Transverse colon (tissue), 4 donors: ENCODE results near the gene RAB41.

Source experiments
- CTCF ChIP-seq, 5 experiments: fragments of 200-600 bp in 3 of 5; fragments of 450-650 bp in 2 of 5; sonication (generic) in 3 of 5; IDR thresholded peaks; 1 replicate in 2 of 5; 2 replicates in 3 of 5; pipeline ENCODE4 v1.5.1; 2016 to 2017; ENCODE audit warnings: antibody characterized with exemption in 5 of 5, inconsistent platforms in 3 of 5, mild to moderate bottlenecking in 2 of 5, moderate library complexity in 1 of 5
- POLR2A ChIP-seq: fragments of 450-650 bp; IDR thresholded peaks from one replicate; pipeline ENCODE4 v1.6.1; 2016; ENCODE audit warnings: antibody characterized with exemption, mild to moderate bottlenecking, moderate library complexity
- POLR2AphosphoS5 ChIP-seq, 3 donors: sonication (generic); formaldehyde crosslinking; IDR thresholded peaks; one replicate each; pipeline ENCODE4 v1.6.1; 2016; ENCODE audit warnings: antibody characterized with exemption in 3 of 3

GRCh38 chrX:70253377-70254062 is 28.5 kb upstream of the RAB41 start:
- TF ChIP-seq POLR2A (no peak), POLR2AphosphoS5 (IDR thresholded peaks at IDR 0.05) (no peak), CTCF (IDR thresholded peaks at IDR 0.05) (no peak)
